HEK293 (cell line): ENCODE data around the gene APOL2.
A peak's percentile ranks its signal among the peaks of the same experiment; 100 is the strongest.

Experiments
- CTCF ChIA-PET: fragments of 350-600 bp; formaldehyde crosslinking; extraction: SDS; loops from one replicate; lab custom pipeline; 2021; ENCODE audit warnings: antibody characterized with exemption; lab: Yijun Ruan, JAX
- POLR2A ChIA-PET: fragments of 300-600 bp; formaldehyde crosslinking; extraction: SDS; loops from one replicate; lab custom pipeline; 2020; ENCODE audit warnings: antibody characterized with exemption, inconsistent platforms; lab: Yijun Ruan, JAX
- H3K27ac ChIP-seq: fragments of 200-500 bp; sonication (Bioruptor generic); 2 replicates; pipeline ENCODE4 v1.5.1; 2014; ENCODE audit warnings: low read depth, low read length, control low read depth, inconsistent platforms; ENCODE audit errors: extremely low read depth
- H3K36me3 ChIP-seq, 2 experiments: fragments of 200-500 bp in 1 of 2; sonication (Bioruptor generic) in 1 of 2; 1 replicate in 1 of 2; 2 replicates in 1 of 2; pipeline ENCODE4 v1.5.1; 2014 to 2017; ENCODE audit warnings: inconsistent platforms in 2 of 2, low read length in 2 of 2; ENCODE audit not compliant: control insufficient read depth in 2 of 2, insufficient read depth in 1 of 2
- H3K4me1 ChIP-seq: fragments of 200-500 bp; sonication (Bioruptor generic); 2 replicates; pipeline ENCODE4 v1.5.1; 2014; ENCODE audit warnings: mild to moderate bottlenecking, low read length, inconsistent platforms; ENCODE audit not compliant: control insufficient read depth, insufficient read depth
- H3K4me3 ChIP-seq: 2 replicates; pipeline ENCODE4 v1.5.1; 2011; ENCODE audit warnings: low read depth, mild to moderate bottlenecking, control low read depth, low read length, moderate library complexity
- H3K9me3 ChIP-seq: fragments of 200-500 bp; sonication (Bioruptor generic); 2 replicates; pipeline ENCODE4 v1.5.1; 2014; ENCODE audit warnings: low read depth, low read length, inconsistent platforms; ENCODE audit not compliant: control insufficient read depth, insufficient read depth
- TRIM28 ChIP-seq: IDR thresholded peaks from 2 replicates; pipeline ENCODE4 v1.6.1; 2011; ENCODE audit warnings: low read length, control low read depth, borderline replicate concordance
- YY1 ChIP-seq: fragments of 450-650 bp; formaldehyde crosslinking; IDR thresholded peaks from 2 replicates; pipeline ENCODE4 v1.5.1; 2018; ENCODE audit warnings: missing biosample characterization, missing genetic modification characterization
- ZBTB20 ChIP-seq: fragments of 450-650 bp; formaldehyde crosslinking; IDR thresholded peaks from 2 replicates; pipeline ENCODE4 v1.5.1; 2016; ENCODE audit warnings: missing biosample characterization, missing genetic modification characterization
- ZBTB48 ChIP-seq: fragments of 450-650 bp; formaldehyde crosslinking; IDR thresholded peaks from 2 replicates; pipeline ENCODE4 v1.5.1; 2016; ENCODE audit warnings: missing biosample characterization, missing genetic modification characterization
- ZNF16 ChIP-seq: fragments of 450-650 bp; formaldehyde crosslinking; IDR thresholded peaks from 2 replicates; pipeline ENCODE4 v1.5.1; 2016; ENCODE audit warnings: low read depth, missing biosample characterization, missing genetic modification characterization
- ZNF239 ChIP-seq: fragments of 450-650 bp; formaldehyde crosslinking; IDR thresholded peaks from 2 replicates; pipeline ENCODE4 v1.5.1; 2016; ENCODE audit warnings: missing biosample characterization, missing genetic modification characterization
- ZNF311 ChIP-seq: fragments of 450-650 bp; formaldehyde crosslinking; IDR thresholded peaks from 2 replicates; pipeline ENCODE4 v1.5.1; 2017; ENCODE audit warnings: missing biosample characterization, missing genetic modification characterization, borderline replicate concordance
- ZNF350 ChIP-seq: fragments of 450-650 bp; formaldehyde crosslinking; IDR thresholded peaks from 2 replicates; pipeline ENCODE4 v1.5.0; 2017; ENCODE audit warnings: missing biosample characterization, mild to moderate bottlenecking, missing genetic modification characterization
- ZNF610 ChIP-seq: fragments of 450-650 bp; formaldehyde crosslinking; IDR thresholded peaks from 2 replicates; pipeline ENCODE4 v1.5.1; 2016; ENCODE audit warnings: missing biosample characterization, missing genetic modification characterization, borderline replicate concordance
- ZNF621 ChIP-seq: fragments of 450-650 bp; formaldehyde crosslinking; IDR thresholded peaks from 2 replicates; pipeline ENCODE4 v1.5.1; 2017; ENCODE audit warnings: missing biosample characterization, missing genetic modification characterization
- ZNF654 ChIP-seq: fragments of 450-650 bp; formaldehyde crosslinking; IDR thresholded peaks from 2 replicates; pipeline ENCODE4 v1.5.1; 2016; ENCODE audit warnings: low read depth, missing biosample characterization, missing genetic modification characterization
- ZNF670 ChIP-seq: fragments of 450-650 bp; formaldehyde crosslinking; IDR thresholded peaks from 2 replicates; pipeline ENCODE4 v1.5.1; 2016; ENCODE audit warnings: missing biosample characterization, missing genetic modification characterization, low read depth
- ZNF768 ChIP-seq: fragments of 450-650 bp; formaldehyde crosslinking; IDR thresholded peaks from 2 replicates; pipeline ENCODE4 v1.5.1; 2018; ENCODE audit warnings: missing biosample characterization, mild to moderate bottlenecking, missing genetic modification characterization
- ZNF830 ChIP-seq: fragments of 450-650 bp; IDR thresholded peaks from 2 replicates; pipeline ENCODE4 v1.5.0; 2018; ENCODE audit warnings: missing biosample characterization, missing genetic modification characterization, low read depth, mild to moderate bottlenecking, moderate library complexity
- ZNF837 ChIP-seq: fragments of 450-650 bp; formaldehyde crosslinking; IDR thresholded peaks from 2 replicates; pipeline ENCODE4 v1.5.1; 2016; ENCODE audit warnings: missing biosample characterization, missing genetic modification characterization
- TF ChIP-seq, protein P1 (sequence below): fragments of 450-650 bp; formaldehyde crosslinking; IDR thresholded peaks from 2 replicates; pipeline ENCODE4 v1.5.1; 2016; ENCODE audit warnings: missing biosample characterization, missing genetic modification characterization
- TF ChIP-seq, protein P2 (sequence below): fragments of 450-650 bp; formaldehyde crosslinking; IDR thresholded peaks from 2 replicates; pipeline ENCODE4 v1.5.1; 2016; ENCODE audit warnings: missing biosample characterization, missing genetic modification characterization
- TF ChIP-seq, protein P3 (sequence below): fragments of 450-650 bp; formaldehyde crosslinking; IDR thresholded peaks from 2 replicates; pipeline ENCODE4 v1.5.1; 2016; ENCODE audit warnings: missing biosample characterization, missing genetic modification characterization
- TF ChIP-seq, protein P4 (sequence below): fragments of 450-650 bp; formaldehyde crosslinking; IDR thresholded peaks from 2 replicates; pipeline ENCODE4 v1.5.1; 2016; ENCODE audit warnings: missing biosample characterization, missing genetic modification characterization
- TF ChIP-seq, protein P5 (sequence below): fragments of 450-650 bp; formaldehyde crosslinking; IDR thresholded peaks from 2 replicates; pipeline ENCODE4 v1.5.1; 2016; ENCODE audit warnings: missing biosample characterization, missing genetic modification characterization

APOL2 gene

DNA sequence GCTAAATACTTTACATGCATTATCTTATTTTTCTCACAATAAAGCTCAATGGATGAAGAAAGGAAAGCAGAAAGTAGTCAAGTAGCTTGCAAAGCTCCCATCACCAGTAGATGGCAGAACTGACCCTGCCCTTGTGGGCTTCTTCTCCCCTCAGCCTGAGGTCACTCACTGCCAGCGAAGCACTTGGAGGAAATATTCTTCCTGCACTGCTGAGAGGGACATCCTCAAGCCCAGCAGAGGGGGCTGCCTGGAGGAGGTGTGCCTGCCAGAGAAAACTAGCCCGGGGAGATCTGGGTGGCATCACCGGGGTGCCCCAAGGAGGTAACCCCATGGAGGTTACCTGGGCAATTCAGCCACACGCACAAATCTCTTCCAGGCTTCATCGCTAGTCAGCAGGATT is 44.4 kb downstream of the APOL2 start:
- H3K4me3 ChIP-seq, result no peak overlapping the region
- POLR2A ChIA-PET, result interaction anchor here (0.6 to 0.8 kb wide), 2 partner anchors 50 to 82 kb away, joined by 3 to 5 read pairs; no protein-coding TSS in a partner anchor
- no peak overlapping the region for H3K27ac ChIP-seq
- H3K9me3 ChIP-seq, result no peaks in the 10 kb centered on the region
- peak; percentile 87 for TF ChIP-seq ZNF654 (tag by site-specific recombination)
- 0 out of 2 replicates have a peak, but pooled peaks have one; percentile 35 for TF ChIP-seq TRIM28
- TF ChIP-seq, protein P1, sequence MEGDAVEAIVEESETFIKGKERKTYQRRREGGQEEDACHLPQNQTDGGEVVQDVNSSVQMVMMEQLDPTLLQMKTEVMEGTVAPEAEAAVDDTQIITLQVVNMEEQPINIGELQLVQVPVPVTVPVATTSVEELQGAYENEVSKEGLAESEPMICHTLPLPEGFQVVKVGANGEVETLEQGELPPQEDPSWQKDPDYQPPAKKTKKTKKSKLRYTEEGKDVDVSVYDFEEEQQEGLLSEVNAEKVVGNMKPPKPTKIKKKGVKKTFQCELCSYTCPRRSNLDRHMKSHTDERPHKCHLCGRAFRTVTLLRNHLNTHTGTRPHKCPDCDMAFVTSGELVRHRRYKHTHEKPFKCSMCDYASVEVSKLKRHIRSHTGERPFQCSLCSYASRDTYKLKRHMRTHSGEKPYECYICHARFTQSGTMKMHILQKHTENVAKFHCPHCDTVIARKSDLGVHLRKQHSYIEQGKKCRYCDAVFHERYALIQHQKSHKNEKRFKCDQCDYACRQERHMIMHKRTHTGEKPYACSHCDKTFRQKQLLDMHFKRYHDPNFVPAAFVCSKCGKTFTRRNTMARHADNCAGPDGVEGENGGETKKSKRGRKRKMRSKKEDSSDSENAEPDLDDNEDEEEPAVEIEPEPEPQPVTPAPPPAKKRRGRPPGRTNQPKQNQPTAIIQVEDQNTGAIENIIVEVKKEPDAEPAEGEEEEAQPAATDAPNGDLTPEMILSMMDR, result peak; percentile 73
- no peak for TF ChIP-seq ZNF768 (tag by site-specific recombination)
- H3K36me3 ChIP-seq, result no peaks in the 10 kb centered on the region
- no peaks in the 10 kb centered on the region for H3K4me1 ChIP-seq
- CTCF ChIA-PET, result interaction anchor here (0.6 to 6.9 kb wide), 23 partner anchors 9 to 533 kb away, joined by 3 to 60 read pairs (median 4); partner anchors contain the start of gene APOL2

DNA sequence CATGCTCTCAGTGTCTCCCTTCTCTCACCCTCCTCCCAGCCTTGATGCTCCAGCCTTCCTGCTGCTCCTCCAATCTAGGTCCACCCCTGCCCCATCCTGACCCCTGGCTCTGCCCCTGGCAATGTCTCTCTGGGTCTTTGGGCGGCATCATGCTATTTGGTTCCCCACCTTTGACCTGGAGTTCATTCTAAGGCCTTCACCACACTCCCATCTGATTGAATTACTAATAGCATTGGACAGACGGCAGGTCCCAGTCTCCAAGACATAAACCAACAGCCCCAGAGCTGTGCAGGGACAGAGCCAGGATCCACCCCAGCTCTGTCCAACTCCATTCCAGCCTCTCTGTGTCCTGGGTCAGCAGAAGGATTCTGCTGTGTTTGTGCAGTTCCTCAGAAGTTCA is 44.9 kb downstream of the APOL2 start:
- ChIA-PET CTCF (interaction anchor here (0.6 to 6.9 kb wide), 22 partner anchors 9 to 532 kb away, joined by 3 to 60 read pairs (median 4); partner anchors contain the start of gene APOL2), POLR2A (interaction anchor here (0.6 to 0.8 kb wide), 2 partner anchors 50 to 83 kb away, joined by 3 to 5 read pairs; no protein-coding TSS in a partner anchor)
- Histone ChIP-seq H3K4me3 (no peak overlapping the region), H3K4me1 (no peaks in the 10 kb centered on the region), H3K27ac (no peak overlapping the region), H3K9me3 (no peaks in the 10 kb centered on the region), H3K36me3 (no peaks in the 10 kb centered on the region)
- TF ChIP-seq ZNF239 (tag by site-specific recombination) (no peak), ZNF830 (no peak), ZNF654 (tag by site-specific recombination) (no peak), ZBTB20 (no peak), ZNF311 (tag by site-specific recombination) (no peak), ZNF16 (tag by site-specific recombination) (no peak), ZNF670 (tag by site-specific recombination) (no peak), ZBTB48 (no peak), ZNF621 (tag by site-specific recombination) (no peak), ZNF610 (no peak), YY1 (tag by site-specific recombination) (no peak), ZNF350 (tag by site-specific recombination) (no peak), ZNF837 (tag by site-specific recombination) (no peak)
- TF ChIP-seq, protein P2, sequence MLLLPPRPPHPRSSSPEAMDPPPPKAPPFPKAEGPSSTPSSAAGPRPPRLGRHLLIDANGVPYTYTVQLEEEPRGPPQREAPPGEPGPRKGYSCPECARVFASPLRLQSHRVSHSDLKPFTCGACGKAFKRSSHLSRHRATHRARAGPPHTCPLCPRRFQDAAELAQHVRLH (tag by site-specific recombination), result no peak
- TF ChIP-seq, protein P3, sequence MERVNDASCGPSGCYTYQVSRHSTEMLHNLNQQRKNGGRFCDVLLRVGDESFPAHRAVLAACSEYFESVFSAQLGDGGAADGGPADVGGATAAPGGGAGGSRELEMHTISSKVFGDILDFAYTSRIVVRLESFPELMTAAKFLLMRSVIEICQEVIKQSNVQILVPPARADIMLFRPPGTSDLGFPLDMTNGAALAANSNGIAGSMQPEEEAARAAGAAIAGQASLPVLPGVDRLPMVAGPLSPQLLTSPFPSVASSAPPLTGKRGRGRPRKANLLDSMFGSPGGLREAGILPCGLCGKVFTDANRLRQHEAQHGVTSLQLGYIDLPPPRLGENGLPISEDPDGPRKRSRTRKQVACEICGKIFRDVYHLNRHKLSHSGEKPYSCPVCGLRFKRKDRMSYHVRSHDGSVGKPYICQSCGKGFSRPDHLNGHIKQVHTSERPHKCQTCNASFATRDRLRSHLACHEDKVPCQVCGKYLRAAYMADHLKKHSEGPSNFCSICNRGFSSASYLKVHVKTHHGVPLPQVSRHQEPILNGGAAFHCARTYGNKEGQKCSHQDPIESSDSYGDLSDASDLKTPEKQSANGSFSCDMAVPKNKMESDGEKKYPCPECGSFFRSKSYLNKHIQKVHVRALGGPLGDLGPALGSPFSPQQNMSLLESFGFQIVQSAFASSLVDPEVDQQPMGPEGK, result no peak
- TF ChIP-seq, protein P4, sequence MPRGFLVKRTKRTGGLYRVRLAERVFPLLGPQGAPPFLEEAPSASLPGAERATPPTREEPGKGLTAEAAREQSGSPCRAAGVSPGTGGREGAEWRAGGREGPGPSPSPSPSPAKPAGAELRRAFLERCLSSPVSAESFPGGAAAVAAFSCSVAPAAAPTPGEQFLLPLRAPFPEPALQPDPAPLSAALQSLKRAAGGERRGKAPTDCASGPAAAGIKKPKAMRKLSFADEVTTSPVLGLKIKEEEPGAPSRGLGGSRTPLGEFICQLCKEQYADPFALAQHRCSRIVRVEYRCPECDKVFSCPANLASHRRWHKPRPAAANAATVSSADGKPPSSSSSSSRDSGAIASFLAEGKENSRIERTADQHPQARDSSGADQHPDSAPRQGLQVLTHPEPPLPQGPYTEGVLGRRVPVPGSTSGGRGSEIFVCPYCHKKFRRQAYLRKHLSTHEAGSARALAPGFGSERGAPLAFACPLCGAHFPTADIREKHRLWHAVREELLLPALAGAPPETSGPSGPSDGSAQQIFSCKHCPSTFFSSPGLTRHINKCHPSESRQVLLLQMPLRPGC, result no peak
- TF ChIP-seq, protein P5, sequence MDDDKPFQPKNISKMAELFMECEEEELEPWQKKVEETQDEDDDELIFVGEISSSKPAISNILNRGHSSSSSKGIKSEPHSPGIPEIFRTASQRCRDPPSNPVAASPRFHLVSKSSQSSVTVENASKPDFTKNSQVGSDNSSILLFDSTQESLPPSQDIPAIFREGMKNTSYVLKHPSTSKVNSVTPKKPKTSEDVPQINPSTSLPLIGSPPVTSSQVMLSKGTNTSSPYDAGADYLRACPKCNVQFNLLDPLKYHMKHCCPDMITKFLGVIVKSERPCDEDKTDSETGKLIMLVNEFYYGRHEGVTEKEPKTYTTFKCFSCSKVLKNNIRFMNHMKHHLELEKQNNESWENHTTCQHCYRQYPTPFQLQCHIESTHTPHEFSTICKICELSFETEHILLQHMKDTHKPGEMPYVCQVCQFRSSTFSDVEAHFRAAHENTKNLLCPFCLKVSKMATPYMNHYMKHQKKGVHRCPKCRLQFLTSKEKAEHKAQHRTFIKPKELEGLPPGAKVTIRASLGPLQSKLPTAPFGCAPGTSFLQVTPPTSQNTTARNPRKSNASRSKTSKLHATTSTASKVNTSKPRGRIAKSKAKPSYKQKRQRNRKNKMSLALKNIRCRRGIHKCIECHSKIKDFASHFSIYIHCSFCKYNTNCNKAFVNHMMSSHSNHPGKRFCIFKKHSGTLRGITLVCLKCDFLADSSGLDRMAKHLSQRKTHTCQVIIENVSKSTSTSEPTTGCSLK, result no peak
